ENCODE measurements around the gene EVI2B.
"Not testable (repeated sequence)": the region's sequence is repeated elsewhere in the genome, so short reads cannot be mapped to it uniquely, and the experiment has no call there.

GRCh38 chr17:31345191-31345747 is 31.4 kb upstream of the EVI2B start:
- not testable (repeated sequence) for TF ChIP-seq POLR2A, CTCF (IDR thresholded peaks at IDR 0.05)

Measured in thyroid gland (tissue), 4 donors.